Measurements from ENCODE around the gene ACADM. TPM values are rescaled to one million over a fixed set of nuclear protein-coding genes. Genes with fewer than 3 reads are reported as not detected.
A peak's percentile ranks its signal among the peaks of the same experiment; 100 is the strongest.

ACADM gene
- total and polyA plus RNA-seq, 2 of the 13 experiments (the other 11 are each of a cell fraction or from before 2014, with no cell fraction given) = 43.7 to 92.2 TPM

DNA sequence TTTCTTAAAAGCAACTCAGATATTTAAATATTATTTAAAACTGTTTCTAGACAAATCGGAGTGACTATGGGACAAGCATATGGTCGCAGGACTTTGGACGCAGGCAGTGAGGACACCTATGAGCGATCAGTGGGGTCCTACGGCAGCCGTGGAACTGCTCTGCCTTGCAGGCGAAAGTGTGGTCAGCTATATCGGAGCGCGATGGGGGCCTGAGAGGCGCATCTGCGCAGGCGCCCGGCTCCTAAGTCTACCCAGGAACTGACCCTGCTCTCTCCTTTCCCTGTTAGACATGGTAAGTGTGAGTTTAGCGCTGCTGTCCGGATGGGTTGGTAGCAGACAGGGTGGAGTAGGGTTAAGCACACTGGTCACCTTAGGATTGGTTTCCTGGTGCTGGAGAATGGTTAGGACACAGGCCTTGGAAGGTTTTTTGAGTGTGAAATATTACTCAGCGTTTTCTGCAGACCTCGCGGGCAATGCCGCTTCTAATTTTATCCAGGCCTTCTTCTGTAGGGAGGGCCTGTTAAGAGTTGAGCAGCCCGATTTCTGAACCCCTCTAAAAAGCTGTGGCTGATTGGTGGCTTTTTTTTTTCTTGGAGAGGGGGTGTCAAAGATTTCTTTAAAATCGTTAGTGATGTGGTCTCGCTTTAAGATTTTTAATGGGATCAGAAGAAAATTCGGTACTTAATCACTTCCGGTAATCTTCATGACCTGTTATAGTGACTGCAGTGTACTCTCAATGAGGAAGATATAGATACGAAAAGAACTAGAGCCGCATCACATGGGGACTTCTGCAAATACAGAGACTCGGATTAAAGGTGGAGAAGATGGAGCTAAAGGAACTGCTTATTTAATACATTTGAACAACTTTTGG is 61.7 kb downstream of the ACADM start, which contains the start of gene RABGGTB (continued):
- TF ChIP-seq SIX1 (CRISPR knock-in tag; IDR thresholded peaks at IDR 0.05; ENCODE audit: borderline replicate concordance) = no peak
- TF ChIP-seq ZNF703 (CRISPR knock-in tag; IDR thresholded peaks at IDR 0.05; ENCODE audit: borderline replicate concordance) = no peak
- TF ChIP-seq, protein P1, sequence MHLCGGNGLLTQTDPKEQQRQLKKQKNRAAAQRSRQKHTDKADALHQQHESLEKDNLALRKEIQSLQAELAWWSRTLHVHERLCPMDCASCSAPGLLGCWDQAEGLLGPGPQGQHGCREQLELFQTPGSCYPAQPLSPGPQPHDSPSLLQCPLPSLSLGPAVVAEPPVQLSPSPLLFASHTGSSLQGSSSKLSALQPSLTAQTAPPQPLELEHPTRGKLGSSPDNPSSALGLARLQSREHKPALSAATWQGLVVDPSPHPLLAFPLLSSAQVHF (CRISPR knock-in tag; IDR thresholded peaks at IDR 0.05) = no peak
- no peak for TF ChIP-seq SETDB1 (CRISPR knock-in tag; IDR thresholded peaks at IDR 0.05; ENCODE audit: borderline replicate concordance)
- no peak for TF ChIP-seq ZNF326 (CRISPR knock-in tag; IDR thresholded peaks at IDR 0.05; ENCODE audit: borderline replicate concordance)
- TF ChIP-seq RAD21 (CRISPR knock-in tag; IDR thresholded peaks at IDR 0.05) = peak; percentile 39; the same call in 1 of the 2 replicates
- TF ChIP-seq ZFP36L2 (CRISPR knock-in tag; IDR thresholded peaks at IDR 0.05) = no peak; the same call in 1 of the 2 replicates
- TF ChIP-seq RAD51 (IDR thresholded peaks at IDR 0.05; ENCODE audit: borderline replicate concordance) = no peak
- TF ChIP-seq, protein P2, sequence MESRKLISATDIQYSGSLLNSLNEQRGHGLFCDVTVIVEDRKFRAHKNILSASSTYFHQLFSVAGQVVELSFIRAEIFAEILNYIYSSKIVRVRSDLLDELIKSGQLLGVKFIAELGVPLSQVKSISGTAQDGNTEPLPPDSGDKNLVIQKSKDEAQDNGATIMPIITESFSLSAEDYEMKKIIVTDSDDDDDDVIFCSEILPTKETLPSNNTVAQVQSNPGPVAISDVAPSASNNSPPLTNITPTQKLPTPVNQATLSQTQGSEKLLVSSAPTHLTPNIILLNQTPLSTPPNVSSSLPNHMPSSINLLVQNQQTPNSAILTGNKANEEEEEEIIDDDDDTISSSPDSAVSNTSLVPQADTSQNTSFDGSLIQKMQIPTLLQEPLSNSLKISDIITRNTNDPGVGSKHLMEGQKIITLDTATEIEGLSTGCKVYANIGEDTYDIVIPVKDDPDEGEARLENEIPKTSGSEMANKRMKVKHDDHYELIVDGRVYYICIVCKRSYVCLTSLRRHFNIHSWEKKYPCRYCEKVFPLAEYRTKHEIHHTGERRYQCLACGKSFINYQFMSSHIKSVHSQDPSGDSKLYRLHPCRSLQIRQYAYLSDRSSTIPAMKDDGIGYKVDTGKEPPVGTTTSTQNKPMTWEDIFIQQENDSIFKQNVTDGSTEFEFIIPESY (CRISPR knock-in tag; IDR thresholded peaks at IDR 0.05) = no peak; the same call in 1 of the 2 replicates
- TF ChIP-seq KLF15 (CRISPR knock-in tag; IDR thresholded peaks at IDR 0.05; ENCODE audit: borderline replicate concordance) = no peak
- no peak for TF ChIP-seq RFX3 (CRISPR knock-in tag; IDR thresholded peaks at IDR 0.05)
- 0 out of 2 replicates have a peak, but pooled peaks have one; percentile 42 for TF ChIP-seq ZNF644 (CRISPR knock-in tag; IDR thresholded peaks at IDR 0.05; ENCODE audit: low read depth)
- peak; percentile 62; the same call in 1 of the 2 replicates for TF ChIP-seq MAZ (IDR thresholded peaks at IDR 0.05; ENCODE audit: borderline replicate concordance, low read depth, low read length)
- no peak; the same call in 1 of the 2 replicates for TF ChIP-seq MAZ (CRISPR knock-in tag; IDR thresholded peaks at IDR 0.05; ENCODE audit: low read depth)
- no peak for TF ChIP-seq SRF (IDR thresholded peaks at IDR 0.05; ENCODE audit: low read depth, low read length)
- TF ChIP-seq YY1 (IDR thresholded peaks at IDR 0.05; ENCODE audit: insufficient read depth, insufficient replicate concordance, low read depth, low read length) = peak; percentile 40
- TF ChIP-seq, protein P3, sequence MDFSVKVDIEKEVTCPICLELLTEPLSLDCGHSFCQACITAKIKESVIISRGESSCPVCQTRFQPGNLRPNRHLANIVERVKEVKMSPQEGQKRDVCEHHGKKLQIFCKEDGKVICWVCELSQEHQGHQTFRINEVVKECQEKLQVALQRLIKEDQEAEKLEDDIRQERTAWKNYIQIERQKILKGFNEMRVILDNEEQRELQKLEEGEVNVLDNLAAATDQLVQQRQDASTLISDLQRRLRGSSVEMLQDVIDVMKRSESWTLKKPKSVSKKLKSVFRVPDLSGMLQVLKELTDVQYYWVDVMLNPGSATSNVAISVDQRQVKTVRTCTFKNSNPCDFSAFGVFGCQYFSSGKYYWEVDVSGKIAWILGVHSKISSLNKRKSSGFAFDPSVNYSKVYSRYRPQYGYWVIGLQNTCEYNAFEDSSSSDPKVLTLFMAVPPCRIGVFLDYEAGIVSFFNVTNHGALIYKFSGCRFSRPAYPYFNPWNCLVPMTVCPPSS (IDR thresholded peaks at IDR 0.05) = no peak
- peak; percentile 77; the same call in 1 of the 2 replicates for TF ChIP-seq KDM5B (CRISPR knock-in tag; IDR thresholded peaks at IDR 0.05; ENCODE audit: borderline replicate concordance)
- TF ChIP-seq, protein P4, sequence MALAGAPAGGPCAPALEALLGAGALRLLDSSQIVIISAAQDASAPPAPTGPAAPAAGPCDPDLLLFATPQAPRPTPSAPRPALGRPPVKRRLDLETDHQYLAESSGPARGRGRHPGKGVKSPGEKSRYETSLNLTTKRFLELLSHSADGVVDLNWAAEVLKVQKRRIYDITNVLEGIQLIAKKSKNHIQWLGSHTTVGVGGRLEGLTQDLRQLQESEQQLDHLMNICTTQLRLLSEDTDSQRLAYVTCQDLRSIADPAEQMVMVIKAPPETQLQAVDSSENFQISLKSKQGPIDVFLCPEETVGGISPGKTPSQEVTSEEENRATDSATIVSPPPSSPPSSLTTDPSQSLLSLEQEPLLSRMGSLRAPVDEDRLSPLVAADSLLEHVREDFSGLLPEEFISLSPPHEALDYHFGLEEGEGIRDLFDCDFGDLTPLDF (CRISPR knock-in tag; IDR thresholded peaks at IDR 0.05) = peak; percentile 51; the same call in 1 of the 2 replicates
- TF ChIP-seq ZNF841 (CRISPR knock-in tag; IDR thresholded peaks at IDR 0.05; ENCODE audit: borderline replicate concordance) = no peak
- TF ChIP-seq ZNF136 (CRISPR knock-in tag; IDR thresholded peaks at IDR 0.05; ENCODE audit: low read depth) = peak; percentile 38; the same call in 1 of the 2 replicates
- no peak; the same call in 1 of the 2 replicates for TF ChIP-seq ZNF678 (CRISPR knock-in tag; IDR thresholded peaks at IDR 0.05)
- TF ChIP-seq EHMT2 (IDR thresholded peaks at IDR 0.05; ENCODE audit: borderline replicate concordance, low read depth, low read length) = peak; percentile 95; the same call in 1 of the 2 replicates
- TF ChIP-seq GTF3A (CRISPR knock-in tag; conservative IDR thresholded peaks at IDR 0.05) = no peak
